Colonic mucosa (tissue), 4 donors: ENCODE results near the gene TBC1D16. TPM values are rescaled to one million over a fixed set of nuclear protein-coding genes. Genes with fewer than 3 reads are reported as not detected.

Experiments used
- DNase-seq: peaks from one replicate; pipeline ENCODE4 v3.0.0-alpha.2; 2020
- H3K27ac ChIP-seq: fragments of 200-600 bp; one replicate; pipeline ENCODE4 v1.8.0; 2021
- H3K27me3 ChIP-seq: fragments of 200-600 bp; one replicate; pipeline ENCODE4 v1.8.0; 2021
- H3K36me3 ChIP-seq: fragments of 200-600 bp; one replicate; pipeline ENCODE4 v1.8.0; 2021
- H3K4me1 ChIP-seq: fragments of 200-600 bp; one replicate; pipeline ENCODE4 v1.8.0; 2021; ENCODE audit warnings: mild to moderate bottlenecking
- H3K4me3 ChIP-seq: fragments of 200-600 bp; one replicate; pipeline ENCODE4 v1.8.0; 2021
- H3K9ac ChIP-seq, 2 donors: one replicate each; pipeline ENCODE4 v1.7.0; 2013; ENCODE audit warnings: control low read depth in 2 of 2, low read depth in 2 of 2, low read length in 2 of 2
- H3K9me3 ChIP-seq: fragments of 200-600 bp; one replicate; pipeline ENCODE4 v1.8.0; 2021
- CTCF ChIP-seq: fragments of 200-600 bp; IDR thresholded peaks from one replicate; pipeline ENCODE4 v1.8.0; 2022; ENCODE audit warnings: antibody characterized with exemption, mild to moderate bottlenecking
- intact Hi-C: fragments of 100-400 bp; cut with DNase I; formaldehyde crosslinking; loops from one replicate; pipeline ENCODE4 v1.14.1; 2022
- total RNA-seq, 2 donors: library from RNA; stranded (reverse); fragmentation: NEBNext Ultra II Directional in 1 of 2; extraction: Animal tissue kit (Norgen Biotek cat#: 25700) in 1 of 2; gene quantifications; one replicate each; pipeline ENCODE4 v1.2.1, GENCODE V29; 2021
- donor health status: healthy.
- donor health status: DM: no; HTN: no; CAD: no.
- donor health status: DM: no; HTN: no; CAD: no.

TBC1D16 gene
- total RNA-seq, 2 donors from 2014 or later = 14.4 to 19.8 TPM

- peak overlapping the region; percentile 76 to 96 for H3K9ac ChIP-seq
- TF ChIP-seq CTCF = no peak
- peak overlapping the region; percentile 58 for H3K27ac ChIP-seq
- peak overlapping the region; percentile 59 for H3K4me3 ChIP-seq
- H3K4me1 ChIP-seq = peaks cover 3% of the 10 kb centered on the region
- peak; percentile 43 for DNase-seq
- H3K27me3 ChIP-seq = no peaks in the 10 kb centered on the region
- H3K36me3 ChIP-seq = no peaks in the 10 kb centered on the region
- intact Hi-C loops = no loop called here
- no peaks in the 10 kb centered on the region for H3K9me3 ChIP-seq
These were observed 1.2 kb upstream of the TBC1D16 start for GRCh38 chr17:80036715-80037477.

- DNase-seq = peak; percentile 88
- Histone ChIP-seq H3K9me3 (no peaks in the 10 kb centered on the region), H3K27ac (peak within 1 kb of the TSS; percentile 58), H3K36me3 (no peaks in the 10 kb centered on the region), H3K27me3 (no peaks in the 10 kb centered on the region), H3K4me1 (peaks cover 3% of the 10 kb centered on the region), H3K4me3 (peak within 1 kb of the TSS; percentile 59), H3K9ac (peak within 1 kb of the TSS; percentile 76 to 96)
- no peak for TF ChIP-seq CTCF
- intact Hi-C loops = no loop called here
These were observed 454 bp upstream of the TBC1D16 start, which contains the start of gene CCDC40 for GRCh38 chr17:80035937-80036714. TSS of gene CCDC40 (plus strand) at chr17:80036642. CDS start at chr17:80036663, 21 bp downstream.

- peaks cover 7% of the 10 kb centered on the region for H3K4me1 ChIP-seq
- intact Hi-C loops = no loop called here
- peak; percentile 38 for DNase-seq
- H3K9ac ChIP-seq = peak overlapping the region; percentile 73 to 83
- H3K27ac ChIP-seq = peak overlapping the region; percentile 60
- no peak for TF ChIP-seq CTCF
- H3K4me3 ChIP-seq = peak overlapping the region; percentile 55
- H3K9me3 ChIP-seq = no peaks in the 10 kb centered on the region
- no peaks in the 10 kb centered on the region for H3K36me3 ChIP-seq
- no peaks in the 10 kb centered on the region for H3K27me3 ChIP-seq
These were observed 633 bp downstream of the TBC1D16 start for GRCh38 chr17:80034791-80035686.

DNA sequence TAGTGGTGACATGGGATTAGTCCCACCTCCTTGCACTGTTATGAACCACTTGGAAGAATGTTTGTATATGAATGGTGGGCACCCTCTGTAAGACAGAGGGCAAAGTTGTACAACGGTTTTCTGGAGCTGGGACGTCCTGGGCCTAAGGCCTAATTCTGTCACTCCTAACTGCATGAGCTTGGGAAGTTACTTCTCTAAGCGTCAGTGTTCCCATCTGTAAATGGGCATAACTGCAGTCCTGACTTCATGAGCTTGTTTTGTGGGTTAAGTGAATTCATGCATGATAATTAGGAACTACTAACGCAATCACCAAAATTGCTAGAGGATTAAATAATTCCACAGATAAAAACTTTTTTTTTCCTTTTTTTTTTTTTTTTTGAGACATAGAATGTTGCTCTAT lies 1.8 kb downstream of the TBC1D16 start:
- H3K27me3 ChIP-seq = no peaks in the 10 kb centered on the region
- DNase-seq = no peak
- H3K4me1 ChIP-seq = peaks cover 7% of the 10 kb centered on the region
- H3K27ac ChIP-seq = no peak overlapping the region
- intact Hi-C loops = no loop called here
- no peak for TF ChIP-seq CTCF
- no peaks in the 10 kb centered on the region for H3K9me3 ChIP-seq
- no peaks in the 10 kb centered on the region for H3K36me3 ChIP-seq
- H3K9ac ChIP-seq = no peak overlapping the region
- H3K4me3 ChIP-seq = no peak overlapping the region

- no peaks in the 10 kb centered on the region for H3K36me3 ChIP-seq
- H3K9me3 ChIP-seq = no peaks in the 10 kb centered on the region
- H3K4me3 ChIP-seq = no peak overlapping the region
- H3K27me3 ChIP-seq = no peaks in the 10 kb centered on the region
- H3K27ac ChIP-seq = no peak overlapping the region
- TF ChIP-seq CTCF = no peak
- no peak overlapping the region for H3K9ac ChIP-seq
- intact Hi-C loops = no loop called here
- H3K4me1 ChIP-seq = peaks cover 7% of the 10 kb centered on the region
- DNase-seq = no peak
These were observed 3.0 kb downstream of the TBC1D16 start for GRCh38 chr17:80032614-80033171.
